Activated CD8-positive, alpha-beta memory T cell treated with anti-CD3 and anti-CD28 coated beads, Interleukin-2, amount 50 U/mL, for 4 hours (primary cell): ENCODE data around the gene CLNK.
"Not testable (repeated sequence)": the region's sequence is repeated elsewhere in the genome, so short reads cannot be mapped to it uniquely, and the experiment has no call there.

ENCODE experiments used
- DNase-seq: peaks from one replicate; pipeline ENCODE4 v3.0.0-alpha.2; 2020

Gene CLNK

DNA sequence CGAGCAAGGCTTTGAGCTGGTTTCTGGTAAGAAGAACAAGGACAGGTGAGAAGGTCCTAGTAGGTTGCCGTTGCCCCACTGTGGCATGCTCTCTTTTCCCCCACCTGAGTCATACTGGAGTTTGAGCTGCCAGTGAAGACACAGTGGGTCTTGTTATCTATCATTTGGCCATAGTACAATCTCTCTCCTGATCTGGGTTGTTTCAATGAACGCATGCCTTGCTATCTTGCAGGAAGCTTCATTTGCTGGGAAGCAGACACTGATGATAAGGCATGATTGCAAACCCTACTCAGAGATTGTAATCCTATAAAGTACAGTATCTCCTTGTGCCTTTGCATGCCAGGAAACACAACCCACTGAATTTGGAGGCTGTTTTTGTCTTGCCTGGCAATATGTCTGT is 77.4 kb downstream of the CLNK start:
- no peak for DNase-seq

DNA sequence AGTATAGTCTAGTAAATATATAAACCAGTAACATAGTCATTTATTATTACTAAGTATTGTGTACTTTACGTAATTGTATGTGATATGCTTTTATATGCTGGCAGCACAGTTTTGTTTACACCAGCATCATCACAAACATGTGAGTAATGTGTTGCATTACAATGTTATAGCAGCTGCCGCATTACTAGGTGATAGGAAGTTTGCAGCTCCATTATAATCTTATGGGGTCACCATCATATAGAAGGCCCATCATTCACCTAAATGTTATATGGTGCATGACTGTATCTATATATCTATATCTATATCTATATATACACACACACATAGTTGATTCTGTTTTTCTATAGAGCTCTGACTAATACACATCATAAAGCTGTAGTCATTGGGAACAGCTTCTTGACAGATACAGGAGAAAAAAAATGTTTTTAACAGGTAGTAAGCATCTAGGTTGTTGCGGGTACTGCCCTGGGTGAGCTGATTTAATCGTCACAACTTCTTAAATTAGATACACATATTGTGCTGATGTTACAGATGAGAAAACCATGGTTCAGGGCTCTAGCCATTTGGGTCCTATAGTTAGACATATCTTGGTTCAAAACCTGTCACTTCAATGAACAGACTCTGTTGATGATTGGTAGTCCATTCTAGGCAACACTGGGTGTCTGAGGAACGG is 77.9 kb downstream of the CLNK start:
- DNase-seq = no peak

GRCh38 chr4:10605746-10606482 is 78.7 kb downstream of the CLNK start:
- no peak for DNase-seq

GRCh38 chr4:10605031-10605430 is 79.5 kb downstream of the CLNK start:
- no peak for DNase-seq

DNA sequence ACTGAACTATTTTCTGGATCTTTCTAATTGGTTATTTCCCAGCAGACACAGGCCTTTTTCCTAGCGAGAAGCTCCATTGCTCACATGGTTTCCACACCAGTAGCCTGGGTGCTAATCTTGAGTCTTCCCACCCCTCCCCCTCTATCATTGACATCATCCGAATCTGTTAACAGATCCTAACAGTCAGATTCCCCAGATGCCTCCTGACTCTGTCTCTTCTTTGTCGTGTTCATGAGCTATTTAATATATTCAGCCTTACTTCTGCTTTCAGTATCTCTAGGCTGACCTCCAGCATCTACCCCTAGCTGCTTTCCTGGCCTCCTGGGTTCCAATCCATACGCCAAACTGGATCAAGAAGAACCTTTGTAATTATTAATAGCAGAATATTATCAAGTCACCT is 85.0 kb downstream of the CLNK start:
- no peak for DNase-seq

DNA sequence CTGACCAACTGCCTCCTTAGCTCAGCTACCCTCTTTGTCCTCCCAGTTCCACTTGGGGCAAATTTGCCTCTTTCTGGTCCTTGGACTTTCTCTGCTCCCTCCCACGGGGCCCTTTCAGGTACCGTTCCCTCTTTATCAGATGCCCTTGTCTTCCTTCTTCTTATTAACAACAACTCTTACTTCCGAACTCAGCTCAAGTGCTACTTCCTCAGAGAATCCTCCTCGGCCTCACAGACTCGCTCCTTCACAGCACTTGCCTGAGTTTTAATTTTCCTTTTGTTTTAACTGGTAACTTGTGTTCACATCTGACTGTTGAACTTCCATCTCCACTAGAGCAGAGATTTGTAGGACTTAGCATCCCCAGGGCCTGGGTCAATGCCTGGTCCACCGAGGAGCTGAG is 85.7 kb downstream of the CLNK start:
- DNase-seq = no peak

- no peak for DNase-seq
These were observed 87.8 kb downstream of the CLNK start for GRCh38 chr4:10596586-10597290.

GRCh38 chr4:10593130-10593529 is 91.4 kb downstream of the CLNK start:
- no peak for DNase-seq

- no peak for DNase-seq
These were observed 93.7 kb downstream of the CLNK start for GRCh38 chr4:10590896-10591295.

- DNase-seq = no peak
These were observed 94.8 kb downstream of the CLNK start for GRCh38 chr4:10589799-10590198.

DNA sequence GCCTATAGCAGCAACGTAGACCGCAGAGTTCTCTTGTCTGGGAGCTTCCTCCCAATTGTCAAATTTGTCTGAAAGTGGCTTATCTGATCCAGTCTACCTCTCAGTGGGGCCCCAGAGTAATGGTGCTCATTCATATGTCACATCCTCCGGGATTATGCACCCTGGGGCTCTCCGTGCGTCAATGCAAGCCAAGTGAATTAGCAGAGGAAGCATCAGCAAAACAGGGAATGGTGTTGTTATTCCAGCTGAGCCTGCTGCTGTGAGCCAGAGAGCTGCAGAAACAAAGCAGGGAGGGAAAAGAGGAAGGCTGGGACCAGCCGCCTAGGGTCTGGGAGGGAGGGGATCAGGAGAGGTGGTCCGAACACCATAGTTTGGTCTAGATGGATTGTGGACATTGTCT is 95.2 kb downstream of the CLNK start:
- no peak for DNase-seq

- peak; percentile 17 for DNase-seq
These were observed 96.9 kb downstream of the CLNK start for GRCh38 chr4:10587697-10588096.

- no peak for DNase-seq
These were observed 97.3 kb downstream of the CLNK start for GRCh38 chr4:10587296-10587695.

DNA sequence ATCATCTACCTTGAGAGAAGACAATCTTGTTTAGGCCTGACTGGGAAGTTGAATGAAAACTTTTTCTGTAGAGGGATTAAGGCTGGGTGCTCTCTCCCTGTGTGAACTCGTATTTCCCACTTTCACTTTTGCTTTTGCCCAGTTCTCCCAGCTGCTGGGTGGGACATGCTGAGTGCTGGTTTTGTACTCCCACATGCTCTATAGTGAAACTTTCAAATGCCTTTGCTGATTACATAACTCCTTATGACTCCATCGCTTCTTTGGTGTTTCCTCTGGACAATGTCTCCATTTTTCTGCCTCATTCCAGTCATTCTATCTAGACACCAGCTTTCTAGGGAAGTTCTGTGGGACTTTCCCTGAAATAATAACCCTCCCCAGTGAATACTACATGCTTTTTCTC is 100.5 kb downstream of the CLNK start:
- no peak for DNase-seq

DNA sequence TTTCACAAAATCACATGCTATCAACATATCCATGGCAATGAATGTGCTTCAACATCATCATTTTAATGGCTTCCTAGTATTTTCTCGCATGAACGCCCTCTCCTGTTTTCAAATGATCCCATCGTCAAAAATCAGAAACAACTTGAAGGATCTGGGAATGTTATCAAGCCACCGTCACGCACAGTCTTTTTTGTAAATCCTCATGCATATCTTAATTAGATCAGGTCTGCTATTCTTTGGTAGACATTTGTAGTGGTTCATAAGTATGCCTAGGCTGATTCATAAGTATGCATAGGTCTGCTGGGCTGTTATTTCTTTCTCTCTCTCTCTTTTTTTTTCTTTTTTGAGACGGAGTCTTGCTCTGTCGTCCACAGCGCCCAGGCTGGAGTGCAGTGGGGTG is 101.6 kb downstream of the CLNK start:
- no peak for DNase-seq

- no peak for DNase-seq
These were observed 102.4 kb downstream of the CLNK start for GRCh38 chr4:10582059-10582686.

- no peak for DNase-seq
These were observed 103.5 kb downstream of the CLNK start for GRCh38 chr4:10581022-10581421.

GRCh38 chr4:10579648-10580047 is 104.9 kb downstream of the CLNK start:
- DNase-seq = no peak

- no peak for DNase-seq
These were observed 106.8 kb downstream of the CLNK start for GRCh38 chr4:10577508-10578426.

DNA sequence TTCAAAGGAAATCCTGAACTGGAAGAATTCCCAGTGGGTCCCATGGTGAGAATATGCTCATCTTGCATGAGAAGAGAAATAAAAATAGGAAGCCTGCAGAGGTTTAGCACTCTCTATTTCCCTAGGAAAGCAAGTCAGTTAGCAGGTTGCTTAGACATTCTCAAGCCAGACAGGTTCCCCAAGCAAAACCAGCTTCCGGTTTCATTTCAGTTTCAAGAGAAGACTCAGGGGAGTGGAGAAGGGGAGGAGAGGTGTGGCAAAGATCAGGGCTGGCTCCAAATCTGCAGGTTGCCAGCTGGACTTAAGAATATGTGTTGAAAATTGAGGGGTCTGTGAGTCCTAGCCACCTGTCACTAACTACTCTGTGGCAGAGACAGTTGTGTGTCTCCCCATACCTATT is 107.5 kb downstream of the CLNK start:
- no peak for DNase-seq

DNA sequence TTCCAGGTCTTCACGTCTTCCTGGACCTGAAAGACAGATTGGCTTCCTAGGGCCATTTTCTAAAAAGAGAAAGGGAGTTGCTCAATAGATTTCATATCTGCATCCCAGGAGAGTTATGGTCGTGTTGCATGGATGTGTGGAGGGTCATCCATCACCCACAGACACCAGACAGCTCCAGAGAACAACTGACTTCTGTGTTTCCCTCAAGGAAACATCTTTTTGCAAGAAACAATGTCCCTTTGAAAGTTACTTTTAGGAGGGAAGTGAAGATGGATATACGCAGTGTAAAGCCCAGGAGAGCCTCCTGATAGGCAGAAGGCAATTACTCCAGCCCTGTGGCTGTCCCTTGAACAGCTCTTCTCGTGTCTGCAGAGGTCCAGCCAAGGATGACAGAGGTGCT is 108.3 kb downstream of the CLNK start:
- no peak for DNase-seq

DNA sequence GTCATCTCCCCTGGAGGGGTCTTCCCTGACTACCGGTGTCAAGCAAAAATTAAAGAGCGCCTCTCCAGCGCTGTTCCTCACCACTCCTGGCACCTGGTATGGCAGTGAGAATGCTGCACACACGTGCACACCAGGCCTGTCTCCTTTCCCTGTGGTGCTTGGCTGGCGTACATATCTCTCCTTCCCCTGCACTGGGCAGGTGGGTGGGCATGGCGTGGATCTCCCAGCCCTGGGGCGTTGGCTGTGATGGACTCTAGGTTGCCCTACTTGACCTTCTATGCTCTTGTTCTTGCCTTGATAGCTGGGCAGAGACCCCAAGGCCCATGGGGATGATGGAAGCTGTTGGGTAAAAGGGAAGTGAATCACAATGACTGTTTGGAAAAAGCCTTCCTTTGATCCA is 109.2 kb downstream of the CLNK start:
- DNase-seq = no peak

DNA sequence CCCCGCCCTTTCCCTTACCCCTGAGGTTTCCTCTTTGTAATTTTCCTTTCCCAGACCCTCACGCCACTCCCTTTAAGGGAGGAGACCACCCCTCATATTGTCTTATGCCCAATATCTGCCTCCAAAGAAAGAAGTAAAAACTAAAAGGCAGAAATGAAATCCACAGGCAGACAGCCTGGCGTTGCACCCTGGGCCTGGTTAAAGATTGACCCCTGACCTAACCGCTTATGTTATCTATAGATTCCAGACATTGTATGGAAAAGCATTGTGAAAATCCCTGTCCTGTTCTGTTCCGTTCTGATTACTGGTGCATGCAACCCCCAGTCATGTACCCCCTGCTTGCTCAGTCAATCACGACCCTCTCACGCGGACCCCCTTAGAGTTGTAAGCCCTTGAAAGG is 110.0 kb downstream of the CLNK start:
- DNase-seq = not testable (repeated sequence)
